OCI-LY1 (cell line): ENCODE data around the gene CHCHD6.

Source experiments
- H2AFZ ChIP-seq: fragments of 200-600 bp; sonication (generic), shearing (Covaris generic); 2 replicates; pipeline ENCODE4 v1.6.0; 2014; ENCODE audit warnings: antibody characterized with exemption, mild to moderate bottlenecking, low read length
- H3F3A ChIP-seq: fragments of 200-600 bp; sonication (generic), shearing (Covaris generic); 2 replicates; pipeline ENCODE4 v1.6.0; 2014; ENCODE audit warnings: mild to moderate bottlenecking, antibody characterized with exemption, low read length, moderate library complexity; ENCODE audit not compliant: insufficient read depth
- H3K27ac ChIP-seq: fragments of 200-600 bp; sonication (generic); 2 replicates; pipeline ENCODE4 v1.5.1; 2014; ENCODE audit warnings: low read length, mixed run types, mild to moderate bottlenecking, low read depth; ENCODE audit not compliant: poor library complexity, severe bottlenecking
- H3K27me3 ChIP-seq: fragments of 200-600 bp; sonication (generic); 2 replicates; pipeline ENCODE4 v1.6.0; 2014; ENCODE audit warnings: antibody characterized with exemption, mild to moderate bottlenecking, low read length, moderate library complexity; ENCODE audit not compliant: insufficient read depth
- H3K36me3 ChIP-seq: fragments of 200-600 bp; sonication (generic); 2 replicates; pipeline ENCODE4 v1.6.1; 2014; ENCODE audit warnings: mild to moderate bottlenecking, antibody characterized with exemption, low read length, moderate library complexity, mixed read lengths; ENCODE audit not compliant: insufficient read depth
- H3K4me1 ChIP-seq: fragments of 200-600 bp; sonication (generic); 2 replicates; pipeline ENCODE4 v1.5.1; 2014; ENCODE audit warnings: mild to moderate bottlenecking, low read length, moderate library complexity; ENCODE audit not compliant: insufficient read depth, severe bottlenecking
- H3K4me2 ChIP-seq: fragments of 200-600 bp; sonication (generic), shearing (Covaris generic); 2 replicates; pipeline ENCODE4 v1.6.1; 2014; ENCODE audit warnings: low read length
- H3K4me3 ChIP-seq: fragments of 200-600 bp; sonication (generic); 2 replicates; pipeline ENCODE4 v1.5.1; 2014; ENCODE audit warnings: low read length, low read depth, mild to moderate bottlenecking, mixed read lengths; ENCODE audit not compliant: poor library complexity, severe bottlenecking
- H3K79me2 ChIP-seq: fragments of 200-600 bp; shearing (Covaris generic); 2 replicates; pipeline ENCODE4 v1.6.1; 2016; ENCODE audit warnings: mixed run types, low read length, mixed read lengths; ENCODE audit not compliant: insufficient read depth
- H3K9ac ChIP-seq: fragments of 200-600 bp; sonication (generic), shearing (Covaris generic); 2 replicates; pipeline ENCODE4 v1.6.1; 2014; ENCODE audit warnings: mild to moderate bottlenecking, low read length, mixed read lengths
- H3K9me2 ChIP-seq: fragments of 200-600 bp; sonication (generic), shearing (Covaris generic); 2 replicates; pipeline ENCODE4 v1.6.1; 2014; ENCODE audit warnings: low read depth, mild to moderate bottlenecking, low read length, mixed read lengths
- H3K9me3 ChIP-seq: fragments of 200-600 bp; shearing (Covaris generic); 2 replicates; pipeline ENCODE4 v1.6.1; 2014; ENCODE audit warnings: low read length, mixed read lengths
- H4K20me1 ChIP-seq: fragments of 200-600 bp; sonication (generic), shearing (Covaris generic); 2 replicates; pipeline ENCODE4 v1.6.0; 2016; ENCODE audit warnings: mild to moderate bottlenecking, low read length; ENCODE audit not compliant: insufficient read depth
- EZH2 ChIP-seq: fragments of 200-600 bp; sonication (generic), shearing (Covaris generic); IDR thresholded peaks from 2 replicates; pipeline ENCODE4 v1.8.0; 2017; ENCODE audit warnings: borderline replicate concordance, mixed run types, mild to moderate bottlenecking, antibody characterized with exemption, low read length, moderate library complexity, mixed read lengths
- TF ChIP-seq, protein P1 (sequence below): fragments of 200-600 bp; sonication (generic), shearing (Covaris generic); IDR thresholded peaks from 2 replicates; pipeline ENCODE4 v1.5.1; 2017; ENCODE audit warnings: mild to moderate bottlenecking, antibody characterized with exemption, low read length, moderate library complexity, mixed read lengths

The CHCHD6 gene

DNA sequence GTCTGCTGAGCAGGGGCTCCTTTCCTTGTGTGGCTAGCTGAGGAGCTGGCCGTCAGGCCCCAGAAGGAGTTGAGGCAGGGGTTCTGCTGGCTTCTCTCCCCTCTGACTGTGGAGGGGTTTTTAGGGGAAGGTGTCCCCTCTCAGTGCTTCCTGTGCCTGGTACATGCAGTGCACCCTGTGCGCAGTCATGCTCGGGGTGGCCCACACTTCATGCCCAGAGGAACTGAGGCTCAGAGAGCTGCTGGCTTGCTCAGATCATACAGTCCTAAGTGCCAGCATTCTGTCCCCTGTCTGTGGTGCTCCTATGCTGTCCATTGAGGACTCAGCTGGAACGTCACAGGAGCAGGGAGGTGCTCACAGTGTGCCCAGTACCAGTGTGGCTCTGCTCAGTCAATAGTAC, 211.0 kb downstream of the CHCHD6 start:
- no peak for TF ChIP-seq EZH2
- TF ChIP-seq, protein P1, sequence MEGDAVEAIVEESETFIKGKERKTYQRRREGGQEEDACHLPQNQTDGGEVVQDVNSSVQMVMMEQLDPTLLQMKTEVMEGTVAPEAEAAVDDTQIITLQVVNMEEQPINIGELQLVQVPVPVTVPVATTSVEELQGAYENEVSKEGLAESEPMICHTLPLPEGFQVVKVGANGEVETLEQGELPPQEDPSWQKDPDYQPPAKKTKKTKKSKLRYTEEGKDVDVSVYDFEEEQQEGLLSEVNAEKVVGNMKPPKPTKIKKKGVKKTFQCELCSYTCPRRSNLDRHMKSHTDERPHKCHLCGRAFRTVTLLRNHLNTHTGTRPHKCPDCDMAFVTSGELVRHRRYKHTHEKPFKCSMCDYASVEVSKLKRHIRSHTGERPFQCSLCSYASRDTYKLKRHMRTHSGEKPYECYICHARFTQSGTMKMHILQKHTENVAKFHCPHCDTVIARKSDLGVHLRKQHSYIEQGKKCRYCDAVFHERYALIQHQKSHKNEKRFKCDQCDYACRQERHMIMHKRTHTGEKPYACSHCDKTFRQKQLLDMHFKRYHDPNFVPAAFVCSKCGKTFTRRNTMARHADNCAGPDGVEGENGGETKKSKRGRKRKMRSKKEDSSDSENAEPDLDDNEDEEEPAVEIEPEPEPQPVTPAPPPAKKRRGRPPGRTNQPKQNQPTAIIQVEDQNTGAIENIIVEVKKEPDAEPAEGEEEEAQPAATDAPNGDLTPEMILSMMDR: no peak
- no peaks in the 10 kb centered on the region for H3K27me3 ChIP-seq
- no peak overlapping the region for H3K27ac ChIP-seq
- H3K9ac ChIP-seq: no peak overlapping the region
- no peaks in the 10 kb centered on the region for H4K20me1 ChIP-seq
- no peak overlapping the region for H3K4me3 ChIP-seq
- no peaks in the 10 kb centered on the region for H3K9me3 ChIP-seq
- H3K9me2 ChIP-seq: no peaks in the 10 kb centered on the region
- H3K4me1 ChIP-seq: no peaks in the 10 kb centered on the region
- H3F3A ChIP-seq: no peaks in the 10 kb centered on the region
- no peak overlapping the region for H2AFZ ChIP-seq
- no peak overlapping the region for H3K4me2 ChIP-seq
- H3K36me3 ChIP-seq: no peaks in the 10 kb centered on the region
- H3K79me2 ChIP-seq: no peaks in the 10 kb centered on the region

DNA sequence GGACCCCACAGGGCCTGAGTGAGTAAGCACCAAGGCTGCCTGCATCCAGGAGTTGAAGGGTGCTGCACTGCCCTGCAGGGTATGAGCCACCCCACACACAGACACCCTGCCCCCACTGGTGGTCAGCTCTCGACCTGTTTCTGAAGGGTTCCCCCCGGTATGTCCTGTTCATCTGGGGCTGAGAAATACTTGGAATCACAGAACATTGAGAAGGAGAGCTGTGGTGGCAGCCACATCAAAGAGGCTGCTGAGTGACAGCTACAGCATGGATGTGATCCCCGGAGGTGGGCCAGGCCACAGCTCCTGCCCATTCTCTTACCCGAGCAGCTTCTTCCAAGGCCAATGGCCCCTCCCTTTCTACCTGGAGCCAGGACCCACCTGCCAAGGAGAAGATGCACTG, 212.5 kb downstream of the CHCHD6 start:
- H3K9ac ChIP-seq: no peak overlapping the region
- no peaks in the 10 kb centered on the region for H3K4me1 ChIP-seq
- no peaks in the 10 kb centered on the region for H3K9me2 ChIP-seq
- no peaks in the 10 kb centered on the region for H3K79me2 ChIP-seq
- H3K27me3 ChIP-seq: no peaks in the 10 kb centered on the region
- no peak for TF ChIP-seq EZH2
- TF ChIP-seq, protein P1: no peak
- no peaks in the 10 kb centered on the region for H3K9me3 ChIP-seq
- H2AFZ ChIP-seq: no peak overlapping the region
- H3K36me3 ChIP-seq: no peaks in the 10 kb centered on the region
- H3K4me2 ChIP-seq: no peak overlapping the region
- H3F3A ChIP-seq: no peaks in the 10 kb centered on the region
- no peaks in the 10 kb centered on the region for H4K20me1 ChIP-seq
- H3K27ac ChIP-seq: no peak overlapping the region
- no peak overlapping the region for H3K4me3 ChIP-seq

DNA sequence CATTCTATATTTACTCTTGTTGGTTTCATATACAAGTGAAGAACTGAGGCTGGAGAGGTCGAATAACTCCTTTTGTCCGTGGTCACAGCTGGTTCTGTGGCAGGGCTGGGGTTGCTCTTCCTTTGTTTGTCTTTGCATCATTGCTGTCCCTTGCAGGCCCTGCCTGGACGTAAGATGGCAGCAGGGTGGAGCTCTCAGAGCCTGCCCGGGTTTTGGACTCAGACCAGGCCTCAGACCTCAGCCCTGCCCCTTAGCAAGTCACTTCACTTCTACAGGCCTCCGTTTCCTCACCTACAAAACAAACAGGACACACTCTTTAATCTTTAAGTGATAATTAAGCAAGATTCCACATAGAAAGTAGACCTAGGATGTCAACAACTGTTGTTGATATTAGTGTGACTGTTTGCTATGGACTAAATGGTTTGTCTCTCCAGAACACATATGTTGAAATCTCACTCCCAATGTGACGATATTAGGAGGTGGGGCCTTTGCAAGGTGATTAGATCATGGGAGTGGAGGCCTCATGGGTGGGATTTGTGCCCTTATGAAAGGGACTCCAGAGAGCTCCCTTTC, 213.3 kb downstream of the CHCHD6 start:
- Histone ChIP-seq H3K79me2 (no peaks in the 10 kb centered on the region), H3F3A (no peaks in the 10 kb centered on the region), H3K4me2 (no peak overlapping the region), H4K20me1 (no peaks in the 10 kb centered on the region), H3K9ac (no peak overlapping the region), H3K4me3 (no peak overlapping the region), H3K9me2 (no peaks in the 10 kb centered on the region), H3K9me3 (no peaks in the 10 kb centered on the region), H2AFZ (no peak overlapping the region), H3K4me1 (no peaks in the 10 kb centered on the region), H3K27ac (no peak overlapping the region), H3K27me3 (no peaks in the 10 kb centered on the region), H3K36me3 (no peaks in the 10 kb centered on the region)
- TF ChIP-seq, protein P1: no peak
